ENCODE data around the gene COMMD10. TPM values are rescaled to one million over a fixed set of nuclear protein-coding genes. Genes with fewer than 3 reads are reported as not detected.

Gene COMMD10
- total RNA-seq, 3 donors from 2014 or later, result 20.6 to 31.1 (median 29.0) TPM

GRCh38 chr5:116340799-116341198, 256.0 kb downstream of the COMMD10 start:
- intact Hi-C loops (cut with DNase I, micrococcal nuclease), result no loop called here
- Histone ChIP-seq H3K9me3 (peaks cover 4% of the 10 kb centered on the region), H3K4me1 (ENCODE audit: low read depth) (no peaks in the 10 kb centered on the region), H3K4me3 (no peak overlapping the region), H3K36me3 (ENCODE audit: low read depth) (no peaks in the 10 kb centered on the region)
- no peak for DNase-seq
- no peak for ATAC-seq
- no peak for TF ChIP-seq CTCF (IDR thresholded peaks at IDR 0.05)

Other genes starting within 250 kb of the COMMD10 start
- gene ATG12, start 243.5 kb upstream of the COMMD10 start, total RNA-seq, result 10 to 100 TPM; 31.9 to 39.2 (median 37.5) TPM
- gene AP3S1, start 243.1 kb upstream of the COMMD10 start, total RNA-seq, result 10 to 100 TPM; 75.5 to 94.8 (median 76.2) TPM
- 1 to 10 TPM; 1.0 to 1.8 (median 1.6) TPM for gene LVRN, start 122.5 kb upstream of the COMMD10 start, total RNA-seq
- gene ARL14EPL, start 52.6 kb upstream of the COMMD10 start, total RNA-seq, result not detected